ENCODE results near the gene SEL1L3.

Gene SEL1L3

DNA sequence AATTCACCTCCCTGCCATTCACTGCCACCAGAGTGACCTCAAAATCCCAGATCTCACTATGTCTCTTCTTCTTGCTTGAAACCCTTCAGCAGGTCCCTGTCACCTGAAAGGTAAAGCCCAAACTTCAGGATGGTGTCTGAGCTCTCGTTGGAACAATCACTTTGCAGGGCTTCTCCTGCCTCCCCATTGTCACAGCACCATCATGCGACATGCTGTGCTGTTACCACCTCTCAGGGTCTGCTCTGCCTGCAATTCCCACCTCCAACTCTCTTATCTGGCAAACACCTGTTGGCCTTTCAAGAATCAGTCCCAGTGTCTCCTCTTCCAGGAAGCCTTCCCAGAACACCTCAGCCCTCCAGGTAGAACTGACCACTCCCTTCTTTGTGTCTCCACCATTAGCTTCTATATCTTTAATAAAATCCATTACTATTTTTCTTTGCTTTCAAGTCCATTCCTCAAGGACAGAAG lies 46.2 kb downstream of the SEL1L3 start:
- no peak for TF ChIP-seq CTCF (conservative IDR thresholded peaks at IDR 0.05)
- H3K27ac ChIP-seq, result no peak overlapping the region

- peak overlapping the region; percentile 69 for H3K27ac ChIP-seq
- TF ChIP-seq CTCF (conservative IDR thresholded peaks at IDR 0.05), result no peak
Measured at GRCh38 chr4:25815586-25815985, 47.2 kb downstream of the SEL1L3 start.

- H3K27ac ChIP-seq, result peak overlapping the region; percentile 69
- no peak for TF ChIP-seq CTCF (conservative IDR thresholded peaks at IDR 0.05)
Measured at GRCh38 chr4:25814301-25815136, 48.3 kb downstream of the SEL1L3 start.

GRCh38 chr4:25813448-25814106 lies 49.2 kb downstream of the SEL1L3 start:
- TF ChIP-seq CTCF (conservative IDR thresholded peaks at IDR 0.05), result no peak
- peak overlapping the region; percentile 69 for H3K27ac ChIP-seq

DNA sequence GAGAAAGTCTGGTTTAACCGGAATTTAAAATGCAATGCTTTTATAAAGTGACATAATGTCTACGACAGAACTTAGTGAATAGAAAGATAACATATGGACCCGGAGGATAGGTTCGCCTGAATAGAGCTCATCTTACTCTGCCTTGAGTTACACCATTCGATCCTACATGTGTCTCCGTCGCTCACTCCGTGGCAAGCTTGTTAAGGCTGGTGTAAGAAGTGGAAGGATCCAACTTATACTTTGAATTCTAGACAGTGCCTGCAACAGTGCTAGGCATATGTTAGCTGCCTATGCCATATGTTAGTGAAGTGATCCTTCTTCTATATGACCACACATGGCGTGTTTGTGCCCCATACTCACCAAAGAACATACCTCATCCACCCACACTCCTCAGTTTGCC lies 50.9 kb downstream of the SEL1L3 start:
- no peak overlapping the region for H3K27ac ChIP-seq
- no peak for TF ChIP-seq CTCF (conservative IDR thresholded peaks at IDR 0.05)

- H3K27ac ChIP-seq, result no peak overlapping the region
- no peak for TF ChIP-seq CTCF (conservative IDR thresholded peaks at IDR 0.05)
Measured at GRCh38 chr4:25811374-25811690, 51.5 kb downstream of the SEL1L3 start.

- TF ChIP-seq CTCF (conservative IDR thresholded peaks at IDR 0.05), result no peak
- H3K27ac ChIP-seq, result no peak overlapping the region
Measured at GRCh38 chr4:25810461-25811373, 52.1 kb downstream of the SEL1L3 start.
